SK-N-SH (cell line): ENCODE results near the gene BMP6.

ENCODE experiments used
- CHD2 ChIP-seq: fragments of 150-350 bp; IDR thresholded peaks from 2 replicates; pipeline ENCODE4 v1.6.1; 2018; ENCODE audit warnings: low read length; ENCODE audit not compliant: partially characterized antibody
- CTCF ChIP-seq: fragments of 200-600 bp; sonication (generic); IDR thresholded peaks from 2 replicates; pipeline ENCODE4 v1.6.1; 2017; ENCODE audit warnings: antibody characterized with exemption, mild to moderate bottlenecking, moderate library complexity
- EP300 ChIP-seq, 2 experiments: IDR thresholded peaks; 2 replicates each; pipeline versions ENCODE4 v1.4.0 to v1.6.1; 2012; ENCODE audit warnings: borderline replicate concordance in 1 of 2, low read depth in 1 of 2, low read length in 1 of 2
- MAX ChIP-seq: IDR thresholded peaks from 2 replicates; pipeline ENCODE4 v1.4.0; 2012; ENCODE audit warnings: low read depth
- RXRA ChIP-seq: IDR thresholded peaks from 2 replicates; pipeline ENCODE4 v1.4.0; 2012; ENCODE audit warnings: low read depth, mild to moderate bottlenecking, borderline replicate concordance
- SMC3 ChIP-seq: IDR thresholded peaks from 2 replicates; pipeline ENCODE4 v1.6.1; 2012; ENCODE audit warnings: low read depth, low read length, improper control_type of control experiment

GRCh38 chr6:7903673-7904072, 177.8 kb downstream of the BMP6 start:
- TF ChIP-seq EP300 (IDR thresholded peaks at IDR 0.05; ENCODE audit: borderline replicate concordance in 1 of 2, low read depth in 1 of 2, low read length in 1 of 2) (no peak), CTCF (no peak), SMC3 (no peak), CHD2 (no peak), MAX (no peak), RXRA (no peak)
